OCI-LY7 (cell line): ENCODE results near the gene RIMBP2. TPM values are rescaled to one million over a fixed set of nuclear protein-coding genes. Genes with fewer than 3 reads are reported as not detected.

Source experiments
- BruUV-seq: library from RNA; stranded (reverse); fragments of 400-500 nt; replicated peaks from 2 replicates; lab custom pipeline; 2021; lab: Mats Ljungman, UMichigan
- CTCF ChIA-PET: fragments of 300-600 bp; sonication (Branson Sonifier 250); formaldehyde crosslinking; loops from one replicate; lab custom pipeline; 2022; ENCODE audit warnings: antibody characterized with exemption; ENCODE audit not compliant: unreplicated experiment; lab: Charles Lee
- POLR2A ChIA-PET: fragments of 300-600 bp; sonication (Branson Sonifier 250); formaldehyde crosslinking; loops from one replicate; lab custom pipeline; 2022; ENCODE audit warnings: antibody characterized with exemption; lab: Charles Lee
- DNase-seq: peaks from one replicate; pipeline ENCODE4 v3.0.0-alpha.2; 2015; ENCODE audit warnings: low spot score
- H2AFZ ChIP-seq: fragments of 200-600 bp; sonication (generic), shearing (Covaris generic); 2 replicates; pipeline ENCODE4 v1.6.1; 2014; ENCODE audit warnings: mild to moderate bottlenecking, antibody characterized with exemption, low read length, moderate library complexity
- H3K27ac ChIP-seq: fragments of 200-600 bp; sonication (generic); 2 replicates; pipeline ENCODE4 v1.5.1; 2014; ENCODE audit warnings: mixed run types, low read depth, mild to moderate bottlenecking, moderate library complexity, low read length, inconsistent platforms; ENCODE audit not compliant: poor library complexity, severe bottlenecking
- H3K36me3 ChIP-seq: fragments of 200-600 bp; sonication (generic); 2 replicates; pipeline ENCODE4 v1.6.1; 2014; ENCODE audit warnings: mild to moderate bottlenecking, antibody characterized with exemption, low read length, moderate library complexity, mixed read lengths; ENCODE audit not compliant: insufficient read depth
- H3K4me1 ChIP-seq: fragments of 200-600 bp; sonication (generic); 2 replicates; pipeline ENCODE4 v1.5.1; 2014; ENCODE audit warnings: mild to moderate bottlenecking, low read length; ENCODE audit not compliant: insufficient read depth, poor library complexity, severe bottlenecking
- H3K4me2 ChIP-seq: fragments of 200-600 bp; sonication (generic); 2 replicates; pipeline ENCODE4 v1.6.1; 2014; ENCODE audit warnings: mild to moderate bottlenecking, low read length
- H3K4me3 ChIP-seq: fragments of 200-600 bp; sonication (generic); 2 replicates; pipeline ENCODE4 v1.5.1; 2014; ENCODE audit warnings: mild to moderate bottlenecking, low read depth, low read length; ENCODE audit not compliant: poor library complexity, severe bottlenecking
- H3K79me2 ChIP-seq: fragments of 200-600 bp; sonication (generic); 2 replicates; pipeline ENCODE4 v1.6.1; 2016; ENCODE audit warnings: low read depth, mild to moderate bottlenecking, low read length, moderate library complexity, mixed read lengths; ENCODE audit not compliant: insufficient read depth
- H3K9me2 ChIP-seq: fragments of 200-600 bp; sonication (generic); 2 replicates; pipeline ENCODE4 v1.6.1; 2016; ENCODE audit warnings: mild to moderate bottlenecking, low read length, mixed read lengths; ENCODE audit not compliant: insufficient read depth
- H3K9me3 ChIP-seq: fragments of 200-600 bp; sonication (generic); 2 replicates; pipeline ENCODE4 v1.6.1; 2014; ENCODE audit warnings: mild to moderate bottlenecking, mixed run types, low read length, mixed read lengths
- H4K20me1 ChIP-seq: fragments of 200-600 bp; sonication (generic); 2 replicates; pipeline ENCODE4 v1.6.1; 2014; ENCODE audit warnings: mild to moderate bottlenecking, antibody characterized with exemption, low read length, moderate library complexity, mixed read lengths; ENCODE audit not compliant: insufficient read depth
- CTCF ChIP-seq: fragments of 200-600 bp; sonication (generic); conservative IDR thresholded peaks from 2 replicates; pipeline ENCODE4 v1.5.1; 2014; ENCODE audit warnings: mild to moderate bottlenecking, antibody characterized with exemption, low read length, moderate library complexity, mixed read lengths
- EZH2phosphoT487 ChIP-seq: fragments of 200-600 bp; sonication (generic); IDR thresholded peaks from 2 replicates; pipeline ENCODE4 v1.6.1; 2018; ENCODE audit warnings: low read depth, borderline replicate concordance, mild to moderate bottlenecking, mixed run types, antibody characterized with exemption, low read length, moderate library complexity, mixed read lengths
- intact Hi-C: fragments of 100-400 bp; cut with micrococcal nuclease; formaldehyde crosslinking; loops from one replicate; pipeline ENCODE4 v1.10.0; 2022; ENCODE audit not compliant: unreplicated experiment
- total RNA-seq, 2 experiments: library from RNA; depleted of rRNA in 1 of 2; stranded (reverse); fragments of >200 nt in 1 of 2; shearing (Covaris generic) in 1 of 2; gene quantifications; 2 replicates each; pipeline ENCODE4 v1.2.3, GENCODE V29; 2014 to 2022

The RIMBP2 gene
- total RNA-seq, 2 experiments from 2014 or later: not detected

- CTCF ChIA-PET: no interaction called here
- H3K36me3 ChIP-seq: no peaks in the 10 kb centered on the region
- H3K4me3 ChIP-seq: no peak overlapping the region
- no peak overlapping the region for H3K4me2 ChIP-seq
- TF ChIP-seq EZH2phosphoT487: no peak
- TF ChIP-seq CTCF: no peak
- H2AFZ ChIP-seq: no peak overlapping the region
- H3K9me2 ChIP-seq: no peaks in the 10 kb centered on the region
- H4K20me1 ChIP-seq: no peaks in the 10 kb centered on the region
- intact Hi-C loops: no loop called here
- no peaks in the 10 kb centered on the region for H3K79me2 ChIP-seq
- DNase-seq: no peak
- POLR2A ChIA-PET: no interaction called here
- no peaks in the 10 kb centered on the region for H3K4me1 ChIP-seq
- H3K27ac ChIP-seq: no peak overlapping the region
- BruUV-seq: no TSS peak
- no peaks in the 10 kb centered on the region for H3K9me3 ChIP-seq
These were observed 201.9 kb downstream of the RIMBP2 start for GRCh38 chr12:130514149-130514551.

- no peaks in the 10 kb centered on the region for H3K9me3 ChIP-seq
- no peak for DNase-seq
- H3K27ac ChIP-seq: no peak overlapping the region
- TF ChIP-seq EZH2phosphoT487: no peak
- no peak for TF ChIP-seq CTCF
- no peaks in the 10 kb centered on the region for H4K20me1 ChIP-seq
- H3K4me3 ChIP-seq: no peak overlapping the region
- intact Hi-C loops: no loop called here
- CTCF ChIA-PET: no interaction called here
- no peak overlapping the region for H2AFZ ChIP-seq
- H3K4me2 ChIP-seq: no peak overlapping the region
- H3K36me3 ChIP-seq: no peaks in the 10 kb centered on the region
- no peaks in the 10 kb centered on the region for H3K9me2 ChIP-seq
- H3K4me1 ChIP-seq: no peaks in the 10 kb centered on the region
- POLR2A ChIA-PET: no interaction called here
- H3K79me2 ChIP-seq: no peaks in the 10 kb centered on the region
- no TSS peak for BruUV-seq
These were observed 202.5 kb downstream of the RIMBP2 start for GRCh38 chr12:130513556-130513955.

- intact Hi-C loops: no loop called here
- no peak overlapping the region for H3K27ac ChIP-seq
- POLR2A ChIA-PET: no interaction called here
- CTCF ChIA-PET: no interaction called here
- no TSS peak for BruUV-seq
- no peak overlapping the region for H3K4me2 ChIP-seq
- no peak for DNase-seq
- H3K4me1 ChIP-seq: no peaks in the 10 kb centered on the region
- TF ChIP-seq CTCF (no peak), EZH2phosphoT487 (no peak)
- H3K79me2 ChIP-seq: no peaks in the 10 kb centered on the region
- H3K36me3 ChIP-seq: no peaks in the 10 kb centered on the region
- no peaks in the 10 kb centered on the region for H4K20me1 ChIP-seq
- H3K9me2 ChIP-seq: no peaks in the 10 kb centered on the region
- H3K9me3 ChIP-seq: no peaks in the 10 kb centered on the region; the same call in 1 of the 2 replicates
- no peak overlapping the region for H2AFZ ChIP-seq
- no peak overlapping the region for H3K4me3 ChIP-seq
These were observed 204.8 kb downstream of the RIMBP2 start for GRCh38 chr12:130511285-130511684.
